Choroid plexus epithelial cell (primary cell): ENCODE data around the gene ZNRF2.
A peak's percentile ranks its signal among the peaks of the same experiment; 100 is the strongest.

Experiments
- DNase-seq: peaks from one replicate; pipeline ENCODE4 v3.0.0-alpha.2; 2010; ENCODE audit warnings: low read depth
- H3K4me3 ChIP-seq: 2 replicates; pipeline ENCODE4 v1.5.1; 2011; ENCODE audit warnings: low read depth, mild to moderate bottlenecking, control low read depth, low read length, moderate library complexity
- TF ChIP-seq, protein P1 (sequence below): conservative IDR thresholded peaks from 2 replicates; pipeline ENCODE4 v1.5.1; 2011; ENCODE audit warnings: low read depth, mild to moderate bottlenecking, control low read depth, inconsistent platforms, low read length, moderate library complexity

Gene ZNRF2

DNA sequence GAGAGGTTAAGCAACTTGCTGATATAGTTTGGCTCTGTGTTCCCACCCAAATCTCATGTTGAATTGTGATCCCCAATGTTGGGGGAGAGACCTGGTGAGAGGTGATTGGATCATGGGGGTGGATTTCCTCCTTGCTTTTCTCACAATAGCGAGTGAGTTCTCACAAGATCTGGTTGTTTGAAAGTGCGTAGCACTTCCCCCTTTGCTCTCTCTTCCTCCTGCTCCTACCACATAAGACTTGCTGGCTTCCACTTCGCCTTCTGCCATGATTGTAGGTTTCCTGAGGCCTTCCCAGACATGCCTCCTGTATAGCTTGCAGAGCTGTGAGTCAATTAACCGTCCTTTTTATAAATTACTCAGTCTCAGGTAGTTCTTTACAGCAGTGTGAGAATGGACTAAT lies 13.5 kb upstream of the ZNRF2 start:
- TF ChIP-seq, protein P1, sequence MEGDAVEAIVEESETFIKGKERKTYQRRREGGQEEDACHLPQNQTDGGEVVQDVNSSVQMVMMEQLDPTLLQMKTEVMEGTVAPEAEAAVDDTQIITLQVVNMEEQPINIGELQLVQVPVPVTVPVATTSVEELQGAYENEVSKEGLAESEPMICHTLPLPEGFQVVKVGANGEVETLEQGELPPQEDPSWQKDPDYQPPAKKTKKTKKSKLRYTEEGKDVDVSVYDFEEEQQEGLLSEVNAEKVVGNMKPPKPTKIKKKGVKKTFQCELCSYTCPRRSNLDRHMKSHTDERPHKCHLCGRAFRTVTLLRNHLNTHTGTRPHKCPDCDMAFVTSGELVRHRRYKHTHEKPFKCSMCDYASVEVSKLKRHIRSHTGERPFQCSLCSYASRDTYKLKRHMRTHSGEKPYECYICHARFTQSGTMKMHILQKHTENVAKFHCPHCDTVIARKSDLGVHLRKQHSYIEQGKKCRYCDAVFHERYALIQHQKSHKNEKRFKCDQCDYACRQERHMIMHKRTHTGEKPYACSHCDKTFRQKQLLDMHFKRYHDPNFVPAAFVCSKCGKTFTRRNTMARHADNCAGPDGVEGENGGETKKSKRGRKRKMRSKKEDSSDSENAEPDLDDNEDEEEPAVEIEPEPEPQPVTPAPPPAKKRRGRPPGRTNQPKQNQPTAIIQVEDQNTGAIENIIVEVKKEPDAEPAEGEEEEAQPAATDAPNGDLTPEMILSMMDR, result no peak
- DNase-seq, result no peak
- H3K4me3 ChIP-seq, result no peak overlapping the region

DNA sequence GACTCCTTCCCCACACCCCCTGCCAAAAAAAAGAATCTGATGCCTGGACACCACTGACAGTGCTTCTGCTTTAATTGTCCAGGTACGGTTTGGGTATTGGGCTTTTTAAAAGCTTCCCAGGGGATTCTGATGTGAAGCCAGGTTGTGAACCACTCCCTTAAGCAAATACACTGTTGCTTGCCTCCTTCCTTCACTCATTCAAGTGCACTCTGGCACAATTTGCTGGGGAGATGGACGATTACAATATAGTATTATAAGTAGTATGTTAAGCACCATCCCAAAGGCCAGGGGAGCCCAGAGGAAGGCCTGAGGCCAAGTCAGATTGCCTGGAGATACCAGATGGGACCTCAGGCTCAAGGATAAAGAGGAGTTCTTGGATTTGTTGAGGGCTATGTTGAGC lies 12.3 kb upstream of the ZNRF2 start:
- TF ChIP-seq, protein P1, result no peak
- no peak for DNase-seq
- no peak overlapping the region for H3K4me3 ChIP-seq

DNA sequence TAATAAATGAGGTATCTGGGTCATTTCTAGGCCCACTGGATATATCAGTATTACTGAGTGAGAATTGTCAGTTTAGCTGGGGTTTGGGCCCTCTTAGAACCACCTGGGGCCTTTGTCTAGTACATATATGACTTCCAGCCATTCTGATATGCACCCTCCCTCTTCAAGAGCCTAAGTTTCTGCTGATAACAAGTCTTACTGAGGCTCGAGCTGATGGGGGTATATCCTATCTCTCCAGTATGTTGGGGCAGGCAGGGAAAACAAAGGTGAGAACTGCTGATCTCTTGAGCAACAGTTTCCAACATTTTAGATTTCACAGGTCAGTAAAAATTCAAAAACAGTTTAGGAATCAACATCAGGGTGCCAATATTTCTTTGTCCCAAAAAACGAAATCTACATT lies 10.8 kb upstream of the ZNRF2 start:
- DNase-seq, result no peak
- no peak overlapping the region for H3K4me3 ChIP-seq
- TF ChIP-seq, protein P1, result no peak

DNA sequence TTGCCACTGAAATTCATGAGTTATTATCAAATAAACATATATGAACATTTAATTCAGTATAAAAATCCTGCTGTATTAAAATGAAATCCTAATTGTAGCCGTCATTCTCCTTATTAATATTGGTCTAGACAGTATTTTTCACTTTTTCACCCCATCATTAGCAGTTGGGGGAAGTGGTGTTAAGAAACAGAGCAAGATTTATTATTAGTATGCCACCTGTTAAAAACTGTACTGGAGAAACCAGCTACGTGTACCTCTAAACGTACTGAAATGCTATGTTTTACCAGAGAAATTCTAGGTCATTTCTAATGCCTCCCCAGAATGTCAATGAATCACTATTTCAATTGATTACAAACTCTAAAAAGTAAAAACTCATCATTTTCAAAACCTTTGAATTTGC lies 9.8 kb upstream of the ZNRF2 start:
- DNase-seq, result no peak
- no peak overlapping the region for H3K4me3 ChIP-seq
- TF ChIP-seq, protein P1, result no peak

DNA sequence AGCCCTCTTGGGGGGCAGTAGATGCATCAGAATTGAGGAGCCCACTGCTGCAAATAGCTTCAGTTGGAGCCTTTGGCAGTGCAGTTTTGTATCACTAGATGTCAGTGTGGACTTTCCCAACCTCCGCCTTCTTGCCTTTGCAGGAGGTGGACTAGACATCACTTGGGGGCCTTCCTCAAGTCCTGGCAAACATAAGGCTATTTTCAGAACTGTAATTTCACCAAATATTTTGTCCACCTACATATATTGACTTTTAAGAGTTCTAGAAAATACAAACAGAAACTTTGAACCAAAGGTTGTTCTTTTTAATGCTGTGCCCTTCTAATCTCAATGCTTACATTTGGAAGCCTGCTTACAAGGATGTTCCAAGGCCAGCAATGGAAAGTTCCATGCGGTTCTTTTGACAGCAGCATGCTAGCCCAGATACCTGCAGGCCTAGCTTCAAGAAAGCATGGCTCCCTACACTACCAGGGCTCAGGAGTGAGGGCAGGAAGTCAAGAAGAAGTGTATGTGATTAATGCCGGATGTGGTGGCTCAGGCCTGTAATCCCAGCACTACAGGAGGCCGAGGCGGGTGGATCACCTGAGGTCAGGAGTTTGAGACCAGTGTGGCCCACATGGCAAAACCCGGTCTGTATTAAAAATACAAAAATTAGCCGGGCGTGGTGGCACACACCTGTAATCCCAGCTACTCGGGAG lies 8.0 kb upstream of the ZNRF2 start:
- peak; percentile 85 for DNase-seq
- TF ChIP-seq, protein P1, result peak; percentile 93
- no peak overlapping the region for H3K4me3 ChIP-seq

DNA sequence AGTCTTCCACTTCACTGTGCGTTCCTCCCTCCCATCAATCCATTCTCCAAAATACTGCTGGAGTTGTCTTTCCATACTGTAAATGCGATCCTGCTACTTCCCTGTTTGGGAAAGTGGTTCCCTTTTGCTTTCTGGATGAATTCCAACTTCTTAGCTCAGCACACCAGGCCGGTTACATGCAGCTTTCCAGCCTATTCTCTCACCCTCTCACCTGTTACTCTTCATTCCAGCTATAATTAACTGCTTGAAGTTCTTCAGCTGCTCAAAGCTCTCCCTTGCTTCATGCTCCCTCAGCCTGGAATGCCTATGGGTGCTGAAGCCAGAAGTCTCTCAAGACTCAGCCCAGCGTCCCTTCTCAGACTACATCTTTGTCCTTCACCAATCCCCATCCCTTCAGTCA lies 6.0 kb upstream of the ZNRF2 start:
- H3K4me3 ChIP-seq, result no peak overlapping the region
- TF ChIP-seq, protein P1, result no peak
- DNase-seq, result no peak
